MM.1S (cell line): ENCODE results near the gene ATP6AP1.

Experiments
- EZH2 ChIP-seq: fragments of 300-600 bp; sonication (generic); optimal IDR thresholded peaks from 2 replicates; pipeline ENCODE3; 2017; ENCODE audit warnings: low read depth, mild to moderate bottlenecking, antibody characterized with exemption, low read length, mixed read lengths
- EZH2phosphoT487 ChIP-seq: fragments of 300-600 bp; sonication (generic); IDR thresholded peaks from 2 replicates; pipeline ENCODE4 v1.6.1; 2018; ENCODE audit warnings: antibody characterized with exemption, low read length
- TF ChIP-seq, protein P1 (sequence below): fragments of 300-600 bp; sonication (generic); IDR thresholded peaks from 2 replicates; pipeline ENCODE4 v1.5.1; 2016; ENCODE audit warnings: antibody characterized with exemption, low read length, mixed read lengths

DNA sequence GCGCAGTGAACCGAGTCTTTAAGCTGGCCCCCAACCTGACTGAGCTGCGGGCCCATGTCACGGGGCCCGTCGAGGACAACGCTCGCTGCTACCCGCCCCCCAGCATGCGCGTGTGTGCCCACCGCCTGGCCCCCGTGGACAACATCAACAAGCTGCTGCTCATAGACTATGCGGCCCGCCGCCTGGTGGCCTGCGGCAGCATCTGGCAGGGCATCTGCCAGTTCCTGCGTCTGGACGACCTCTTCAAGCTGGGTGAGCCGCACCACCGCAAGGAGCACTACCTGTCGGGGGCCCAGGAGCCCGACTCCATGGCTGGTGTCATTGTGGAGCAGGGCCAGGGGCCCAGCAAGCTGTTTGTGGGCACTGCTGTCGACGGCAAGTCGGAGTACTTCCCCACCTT lies 31.8 kb downstream of the ATP6AP1 start:
- TF ChIP-seq, protein P1, sequence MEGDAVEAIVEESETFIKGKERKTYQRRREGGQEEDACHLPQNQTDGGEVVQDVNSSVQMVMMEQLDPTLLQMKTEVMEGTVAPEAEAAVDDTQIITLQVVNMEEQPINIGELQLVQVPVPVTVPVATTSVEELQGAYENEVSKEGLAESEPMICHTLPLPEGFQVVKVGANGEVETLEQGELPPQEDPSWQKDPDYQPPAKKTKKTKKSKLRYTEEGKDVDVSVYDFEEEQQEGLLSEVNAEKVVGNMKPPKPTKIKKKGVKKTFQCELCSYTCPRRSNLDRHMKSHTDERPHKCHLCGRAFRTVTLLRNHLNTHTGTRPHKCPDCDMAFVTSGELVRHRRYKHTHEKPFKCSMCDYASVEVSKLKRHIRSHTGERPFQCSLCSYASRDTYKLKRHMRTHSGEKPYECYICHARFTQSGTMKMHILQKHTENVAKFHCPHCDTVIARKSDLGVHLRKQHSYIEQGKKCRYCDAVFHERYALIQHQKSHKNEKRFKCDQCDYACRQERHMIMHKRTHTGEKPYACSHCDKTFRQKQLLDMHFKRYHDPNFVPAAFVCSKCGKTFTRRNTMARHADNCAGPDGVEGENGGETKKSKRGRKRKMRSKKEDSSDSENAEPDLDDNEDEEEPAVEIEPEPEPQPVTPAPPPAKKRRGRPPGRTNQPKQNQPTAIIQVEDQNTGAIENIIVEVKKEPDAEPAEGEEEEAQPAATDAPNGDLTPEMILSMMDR: no peak
- TF ChIP-seq EZH2 (no peak), EZH2phosphoT487 (no peak)
